Gastroesophageal sphincter (tissue), 4 donors: ENCODE data around the gene MAG. TPM values are rescaled to one million over a fixed set of nuclear protein-coding genes. Genes with fewer than 3 reads are reported as not detected.

Source experiments
- ATAC-seq: fragments of 150-250 bp; one replicate; pipeline ENCODE4 v1.9.1; 2016; ENCODE audit warnings: mild to moderate bottlenecking, moderate library complexity
- H3K27ac ChIP-seq, 4 donors: fragments of 200-600 bp; sonication (generic) in 3 of 4; 1 replicate in 3 of 4; 2 replicates in 1 of 4; pipeline ENCODE4 v1.5.1; 2016 to 2019
- H3K27me3 ChIP-seq: fragments of 200-600 bp; sonication (generic); one replicate; pipeline ENCODE4 v1.5.1; 2019
- H3K36me3 ChIP-seq, 2 donors: fragments of 200-600 bp; sonication (generic); one replicate each; pipeline ENCODE4 v1.5.1; 2019; ENCODE audit warnings: control low read depth in 1 of 2
- H3K4me1 ChIP-seq, 3 donors: fragments of 200-600 bp; sonication (generic); 1 replicate in 2 of 3; 2 replicates in 1 of 3; pipeline ENCODE4 v1.5.1; 2016 to 2019; ENCODE audit warnings: control low read depth in 2 of 3
- H3K4me3 ChIP-seq, 2 donors: fragments of 200-600 bp; sonication (generic); one replicate each; pipeline ENCODE4 v1.5.1; 2019; ENCODE audit warnings: mild to moderate bottlenecking in 1 of 2, moderate library complexity in 1 of 2
- H3K9me3 ChIP-seq, 3 donors: fragments of 200-600 bp; sonication (generic); one replicate each; pipeline ENCODE4 v1.5.1; 2017 to 2019; ENCODE audit warnings: control low read depth in 2 of 3
- CTCF ChIP-seq, 4 experiments: fragments of 200-600 bp in 2 of 4; fragments of 450-650 bp in 2 of 4; sonication (generic) in 1 of 4; IDR thresholded peaks; one replicate each; pipeline ENCODE4 v1.5.1; 2017 to 2019; ENCODE audit warnings: antibody characterized with exemption in 4 of 4, mild to moderate bottlenecking in 2 of 4, moderate library complexity in 2 of 4
- EP300 ChIP-seq: sonication (generic); formaldehyde crosslinking; IDR thresholded peaks from one replicate; pipeline ENCODE4 v1.6.1; 2017; ENCODE audit warnings: antibody characterized with exemption, mild to moderate bottlenecking
- POLR2A ChIP-seq, 2 donors: fragments of 450-650 bp; IDR thresholded peaks; one replicate each; pipeline ENCODE4 v1.6.1; 2017; ENCODE audit warnings: antibody characterized with exemption in 2 of 2, mild to moderate bottlenecking in 2 of 2, moderate library complexity in 1 of 2
- POLR2AphosphoS5 ChIP-seq: sonication (generic); formaldehyde crosslinking; IDR thresholded peaks from one replicate; pipeline ENCODE4 v1.6.1; 2017; ENCODE audit warnings: antibody characterized with exemption
- WGBS, 2 donors: methylation state at CpG; one replicate each; pipeline ENCODE4 v1.1.5; 2018; ENCODE audit warnings: low coverage in 1 of 2; 5-methylcytosine and 5-hydroxymethylcytosine counted together
- total RNA-seq, 4 donors: library from RNA; depleted of rRNA; stranded (reverse); fragments of >200 nt; gene quantifications; one replicate each; pipeline ENCODE4 v1.1.0, GENCODE V29; 2016

The MAG gene
- total RNA-seq, 4 donors from 2014 or later, result 0.40 TPM; not detected in 3

- Histone ChIP-seq H3K27ac (no peak overlapping the region), H3K4me1 (no peaks in the 10 kb centered on the region), H3K4me3 (no peak overlapping the region), H3K9me3 (no peaks in the 10 kb centered on the region), H3K27me3 (peaks cover 93% of the 10 kb centered on the region), H3K36me3 (no peaks in the 10 kb centered on the region)
- TF ChIP-seq CTCF (IDR thresholded peaks at IDR 0.05), result no peak
- no peak for ATAC-seq
- 84 to 100% methylated on average over 3 to 6 of the region's 7 CpGs for WGBS, 2 donors
Observed at GRCh38 chr19:35296644-35297514, 4.9 kb downstream of the MAG start.

DNA sequence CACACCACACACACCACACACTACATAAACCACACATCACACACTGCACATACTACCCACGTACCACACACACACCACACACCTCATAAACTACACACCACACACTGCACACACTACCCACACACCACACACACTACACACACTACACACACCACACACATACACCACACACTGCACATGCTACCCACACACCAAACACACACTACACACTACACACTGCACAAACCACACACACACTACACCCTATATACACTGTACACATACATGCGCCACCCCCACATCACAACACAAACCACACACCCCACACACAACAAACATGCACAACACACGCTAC lies 5.5 kb downstream of the MAG start:
- no peaks in the 10 kb centered on the region for H3K36me3 ChIP-seq
- WGBS, 2 donors, result 86 to 90% methylated on average over 3 of the region's 3 CpGs
- no peak overlapping the region for H3K27ac ChIP-seq
- ATAC-seq, result no peak
- no peaks in the 10 kb centered on the region for H3K9me3 ChIP-seq
- TF ChIP-seq POLR2AphosphoS5 (no peak), POLR2A (IDR thresholded peaks at IDR 0.05) (no peak), EP300 (no peak), CTCF (IDR thresholded peaks at IDR 0.05) (no peak)
- no peaks in the 10 kb centered on the region for H3K4me1 ChIP-seq
- H3K27me3 ChIP-seq, result peaks cover 92% of the 10 kb centered on the region
- no peak overlapping the region for H3K4me3 ChIP-seq

DNA sequence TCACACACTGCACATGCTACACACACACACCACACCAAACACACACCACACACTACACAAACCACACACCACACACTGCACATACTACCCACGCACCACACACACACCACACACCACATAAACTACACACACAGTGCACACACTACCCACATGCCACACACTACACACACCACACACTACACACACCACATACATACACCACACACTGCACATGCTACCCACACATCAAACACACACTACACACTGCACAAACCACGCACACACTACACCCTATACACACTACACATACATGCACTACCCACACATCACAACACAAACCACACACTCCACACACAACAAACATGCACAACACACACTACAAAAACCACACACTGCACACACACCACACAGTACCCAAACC lies 6.0 kb downstream of the MAG start:
- no peak for ATAC-seq
- Histone ChIP-seq H3K27me3 (peaks cover 92% of the 10 kb centered on the region), H3K9me3 (no peaks in the 10 kb centered on the region), H3K4me3 (no peak overlapping the region), H3K27ac (no peak overlapping the region), H3K4me1 (no peaks in the 10 kb centered on the region), H3K36me3 (no peaks in the 10 kb centered on the region)
- no peak for TF ChIP-seq EP300
- 83 to 87% methylated on average over 2 of the region's 2 CpGs for WGBS, 2 donors

DNA sequence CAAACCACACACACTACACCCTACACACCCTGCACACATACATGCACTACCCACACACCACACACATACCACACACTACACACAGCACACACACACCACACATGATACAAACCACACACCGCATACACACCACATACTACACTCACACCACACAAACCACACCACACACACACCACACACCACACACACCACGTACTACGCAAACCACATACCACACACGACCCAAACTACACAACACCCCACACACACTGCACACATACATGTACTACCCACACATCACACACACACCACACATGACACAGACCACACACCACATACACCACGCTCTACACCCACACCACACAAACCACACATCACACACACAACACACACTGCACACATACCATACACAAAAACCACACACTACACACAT lies 6.6 kb downstream of the MAG start:
- Histone ChIP-seq H3K27me3 (peaks cover 92% of the 10 kb centered on the region), H3K27ac (no peak overlapping the region), H3K36me3 (no peaks in the 10 kb centered on the region), H3K9me3 (no peaks in the 10 kb centered on the region), H3K4me3 (no peak overlapping the region), H3K4me1 (no peaks in the 10 kb centered on the region)
- TF ChIP-seq POLR2A (IDR thresholded peaks at IDR 0.05) (no peak), POLR2AphosphoS5 (no peak), CTCF (IDR thresholded peaks at IDR 0.05) (no peak), EP300 (no peak)
- no peak for ATAC-seq
- 88% methylated on average over 4 to 5 of the region's 5 CpGs for WGBS, 2 donors

- TF ChIP-seq EP300 (no peak), POLR2AphosphoS5 (no peak), POLR2A (IDR thresholded peaks at IDR 0.05) (no peak), CTCF (IDR thresholded peaks at IDR 0.05) (no peak)
- ATAC-seq, result no peak
- 67% methylated on average over 5 of the region's 55 CpGs; no CpG with 5 or more reads in 1 of the 2 donors for WGBS, 2 donors
- Histone ChIP-seq H3K27me3 (peaks cover 92% of the 10 kb centered on the region), H3K4me3 (no peak overlapping the region), H3K27ac (no peak overlapping the region), H3K36me3 (no peaks in the 10 kb centered on the region), H3K4me1 (no peaks in the 10 kb centered on the region), H3K9me3 (no peaks in the 10 kb centered on the region)
Observed at GRCh38 chr19:35299523-35300338, 7.8 kb downstream of the MAG start.
